ENCODE results near the gene FBXL22.
"Not testable (repeated sequence)": the region's sequence is repeated elsewhere in the genome, so short reads cannot be mapped to it uniquely, and the experiment has no call there.

Gene FBXL22

GRCh38 chr15:63595065-63595464, 2.1 kb upstream of the FBXL22 start:
- no peak for DNase-seq

DNA sequence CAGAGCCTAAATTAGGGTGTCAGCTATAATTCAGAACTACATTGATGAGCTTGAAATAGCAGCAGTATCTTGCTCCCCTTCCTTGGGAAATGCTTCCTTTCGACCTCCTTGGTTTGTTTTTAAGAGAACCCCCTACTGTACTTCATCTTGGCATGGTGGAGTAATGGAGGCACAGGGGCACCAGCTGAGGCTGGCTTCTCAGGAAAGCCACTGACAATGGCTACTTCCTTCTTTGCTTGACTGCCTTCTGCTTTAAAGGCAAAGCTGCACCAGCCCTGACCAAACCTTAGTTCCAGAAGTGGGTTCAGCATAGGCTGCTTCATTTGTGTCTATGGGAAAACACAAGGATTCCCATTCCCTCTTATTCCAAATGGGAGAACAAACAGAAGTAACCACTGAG, 1.5 kb upstream of the FBXL22 start:
- no peak for DNase-seq

- DNase-seq = no peak
These were observed 530 bp upstream of the FBXL22 start for GRCh38 chr15:63596676-63597037.

DNA sequence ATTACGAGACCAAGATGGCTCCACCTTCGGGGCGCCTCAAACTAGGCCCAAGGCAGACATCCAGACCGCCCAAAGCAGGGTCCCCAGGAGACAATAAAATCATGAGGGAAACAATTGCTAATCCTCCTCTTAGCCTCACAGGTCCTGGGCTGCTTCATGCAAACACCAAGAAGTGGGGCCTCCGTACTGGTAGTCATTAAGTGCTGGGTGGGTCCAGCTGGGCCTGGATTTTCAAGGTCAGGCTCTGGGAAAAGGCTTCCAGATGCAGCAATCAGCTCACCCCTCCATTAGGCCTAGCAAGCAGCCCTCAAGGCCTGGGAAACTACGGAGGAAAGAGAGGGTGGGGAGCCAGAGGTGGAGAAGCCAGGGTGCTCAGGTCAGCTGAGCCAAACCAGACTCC, 634 bp downstream of the FBXL22 start:
- no peak for DNase-seq

DNA sequence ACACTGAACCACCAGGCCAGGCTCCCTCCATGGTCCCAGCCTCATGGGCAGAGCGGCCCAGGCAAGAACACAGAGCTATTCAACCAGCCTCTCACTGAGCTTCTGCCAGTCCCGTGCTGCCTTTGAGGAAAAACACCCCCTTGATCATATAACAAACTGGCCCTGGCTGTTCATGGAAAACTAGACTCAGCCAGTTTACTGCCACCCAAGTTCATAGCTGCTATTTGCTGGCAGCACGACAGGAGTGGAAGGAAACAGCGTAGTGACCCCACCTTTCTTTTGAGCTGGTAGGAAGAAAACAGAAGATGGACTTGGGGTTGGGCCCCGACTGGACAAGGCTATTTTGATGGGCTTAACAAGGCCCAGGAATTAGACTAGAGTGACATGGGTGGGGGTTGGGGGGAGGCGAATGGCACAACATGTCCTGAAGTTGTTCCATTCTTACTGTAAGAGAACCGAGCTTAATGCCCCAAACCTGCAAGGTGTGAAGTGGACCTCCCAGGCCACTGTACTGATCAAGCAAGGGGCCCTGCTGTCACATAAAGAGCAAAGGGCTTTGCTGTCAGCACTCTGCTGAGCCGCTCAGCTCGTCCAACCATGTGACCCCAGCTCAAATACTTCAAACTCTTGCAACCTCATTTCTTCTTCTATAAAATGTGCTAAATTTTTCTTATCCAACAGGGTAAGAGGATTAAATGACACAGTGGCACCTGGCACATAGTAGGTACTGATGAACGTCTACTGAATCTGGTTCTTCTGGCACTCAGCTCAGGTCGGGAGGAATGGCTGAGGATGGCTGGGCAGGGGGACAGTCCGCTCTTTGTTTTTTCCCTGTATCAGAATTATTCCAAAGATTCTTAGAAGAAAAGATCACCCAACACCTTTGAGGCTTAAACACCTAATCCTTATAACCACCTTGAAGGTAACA, 1.6 kb downstream of the FBXL22 start:
- no peak for DNase-seq

DNA sequence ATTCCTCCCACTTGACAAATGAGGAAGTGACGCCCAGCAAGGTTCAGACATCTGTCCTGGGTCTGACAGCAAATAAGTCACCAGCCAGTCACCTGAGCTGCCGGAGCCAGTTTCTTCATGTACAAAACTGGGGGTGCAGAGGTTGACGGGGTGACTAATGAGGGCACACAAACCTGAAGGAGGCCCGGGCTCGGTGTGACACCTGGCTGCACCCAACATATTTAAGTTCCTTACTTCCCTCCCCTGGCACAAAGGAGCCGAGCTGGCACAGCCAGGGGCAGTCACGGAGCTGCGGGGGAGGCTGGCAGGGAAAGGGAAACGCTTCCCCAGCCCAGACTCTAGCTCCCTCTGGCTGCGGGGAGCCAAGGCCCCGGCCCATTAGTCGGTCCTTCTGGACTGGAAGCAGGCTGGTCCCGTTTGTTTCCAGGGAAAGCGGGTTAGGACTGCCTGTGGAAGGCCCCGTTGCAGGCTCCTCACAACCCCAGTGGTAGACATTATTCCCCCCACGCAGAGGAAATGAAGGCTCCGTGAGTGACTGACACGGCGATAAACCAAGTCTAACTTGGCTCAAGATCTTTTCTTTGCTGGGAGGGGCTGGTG, 2.3 kb downstream of the FBXL22 start:
- peak; percentile 30 for DNase-seq

- no peak for DNase-seq
These were observed 2.9 kb downstream of the FBXL22 start for GRCh38 chr15:63600001-63600615.

GRCh38 chr15:63600616-63601025, 3.4 kb downstream of the FBXL22 start:
- peak; percentile 85 for DNase-seq

- peak; percentile 32 for DNase-seq
These were observed 4.0 kb downstream of the FBXL22 start for GRCh38 chr15:63601026-63601703.

- no peak for DNase-seq
These were observed 4.6 kb downstream of the FBXL22 start for GRCh38 chr15:63601704-63602185.

DNA sequence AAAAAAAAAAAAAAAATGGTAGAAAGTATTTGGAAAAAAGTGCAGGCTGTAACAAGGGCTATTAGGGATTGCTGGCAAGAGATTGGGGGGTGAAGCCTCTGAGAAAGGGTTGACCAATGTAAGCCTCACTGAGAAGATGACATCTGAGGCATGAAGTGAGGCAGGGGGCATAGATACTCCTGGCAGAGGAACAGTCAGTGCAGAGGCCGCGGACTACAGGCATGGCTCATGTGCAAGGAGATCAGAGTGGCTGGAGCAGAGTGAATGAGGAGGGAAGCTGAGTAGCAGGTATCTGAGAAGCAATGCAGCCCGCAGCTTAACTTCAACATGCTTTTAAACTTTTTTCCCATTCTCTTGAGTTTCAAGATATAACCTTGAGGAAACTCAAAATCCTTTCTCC, 5.4 kb downstream of the FBXL22 start:
- no peak for DNase-seq

DNA sequence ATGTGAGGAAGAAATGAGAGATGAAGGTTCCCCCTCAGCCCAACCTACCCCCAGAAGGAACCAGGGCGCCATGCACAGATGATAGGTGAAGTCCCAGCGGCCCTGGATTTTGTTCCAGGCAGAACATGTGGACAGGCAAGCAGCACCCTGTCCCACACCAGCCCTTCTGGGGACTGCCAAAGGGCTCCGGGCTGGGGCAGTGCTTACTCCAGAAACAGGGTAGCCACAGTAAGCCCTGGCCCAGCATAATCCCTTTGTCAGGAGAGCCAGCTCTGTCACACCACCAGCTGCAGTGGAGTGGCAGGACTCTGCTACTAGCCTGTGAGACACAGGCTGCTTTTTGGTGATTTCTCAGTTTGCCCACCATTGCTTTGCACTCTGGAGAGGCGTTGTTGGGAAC, 6.3 kb downstream of the FBXL22 start:
- DNase-seq = no peak

- no peak for DNase-seq
These were observed 7.1 kb downstream of the FBXL22 start for GRCh38 chr15:63604281-63604680.

- no peak for DNase-seq
These were observed 7.8 kb downstream of the FBXL22 start for GRCh38 chr15:63605036-63605435.

- peak; percentile 36 for DNase-seq
These were observed 8.6 kb downstream of the FBXL22 start for GRCh38 chr15:63605816-63606215.

GRCh38 chr15:63606308-63606707, 9.1 kb downstream of the FBXL22 start:
- DNase-seq = no peak

- no peak for DNase-seq
These were observed 11.8 kb downstream of the FBXL22 start for GRCh38 chr15:63608989-63609388.

GRCh38 chr15:63609448-63609847, 12.3 kb downstream of the FBXL22 start:
- DNase-seq = no peak

DNA sequence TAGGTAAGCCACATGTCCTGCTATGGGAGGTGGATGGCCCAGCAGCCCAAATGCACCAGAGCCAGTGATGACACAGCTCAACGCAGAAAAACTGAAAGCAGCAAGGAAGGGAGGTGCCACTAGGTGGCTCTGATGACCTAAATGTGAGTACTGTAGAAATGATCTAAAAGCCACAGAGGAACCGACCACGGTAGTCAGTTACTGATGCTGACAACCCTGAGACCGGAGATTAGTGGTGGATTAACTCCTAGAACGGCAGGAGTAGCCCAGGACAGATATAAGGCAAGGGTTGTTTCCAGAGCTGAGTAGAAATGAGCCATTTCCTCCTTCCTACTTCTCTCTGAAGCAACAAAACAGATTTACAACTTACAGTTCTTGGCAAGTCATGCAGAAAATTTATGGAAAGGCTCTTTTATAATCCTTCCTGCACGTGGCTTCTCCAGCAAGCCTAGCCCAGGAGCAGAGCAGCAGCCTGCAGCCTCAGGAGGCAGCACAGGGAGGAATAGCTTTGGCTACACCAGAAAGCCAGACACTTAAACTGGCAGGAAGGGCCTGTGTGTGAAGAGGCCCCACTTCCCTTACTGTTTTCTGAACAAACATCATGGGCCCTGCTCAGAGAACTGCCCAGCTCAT, 13.1 kb downstream of the FBXL22 start:
- DNase-seq = peak; percentile 69

DNA sequence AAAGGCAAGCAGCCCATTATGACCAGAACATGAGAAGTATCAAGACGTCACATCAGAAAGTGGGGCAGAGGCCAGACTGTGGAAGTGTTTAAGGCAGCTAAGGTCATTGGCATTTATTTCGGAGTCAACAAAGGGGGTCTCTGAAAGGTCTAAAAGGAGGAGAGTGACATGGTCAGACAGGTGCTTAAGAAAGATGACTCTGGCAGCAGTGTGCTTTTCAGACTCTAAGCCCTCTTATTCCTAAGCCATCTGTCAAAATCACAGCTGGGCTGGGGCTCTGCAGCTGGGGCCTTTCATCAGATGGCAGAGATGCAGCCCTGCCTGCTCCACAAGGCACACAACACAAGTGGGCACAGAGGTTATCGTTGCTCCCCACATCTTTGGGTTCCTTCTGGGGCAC, 14.0 kb downstream of the FBXL22 start:
- DNase-seq = no peak

DNA sequence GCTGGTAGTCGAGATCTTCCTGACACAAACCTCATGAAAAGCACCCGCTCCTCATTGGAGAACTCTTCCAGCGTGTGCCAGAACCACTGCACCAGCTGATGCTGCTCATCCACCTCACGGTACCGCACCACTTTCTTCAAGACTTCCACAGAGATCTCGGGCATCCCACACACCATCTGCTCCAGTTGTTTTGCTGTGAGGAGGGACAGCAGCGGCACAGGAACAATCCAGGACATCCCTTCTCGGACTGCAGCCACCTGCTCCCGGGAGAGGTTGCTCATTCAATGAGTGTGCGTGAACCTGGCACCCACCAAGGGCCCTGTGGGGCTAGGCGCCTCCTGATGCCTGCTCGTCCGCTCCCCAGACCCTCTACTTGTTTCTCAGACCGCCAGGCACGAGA, 15.1 kb downstream of the FBXL22 start:
- DNase-seq = no peak

GRCh38 chr15:63615935-63616334, 18.7 kb downstream of the FBXL22 start:
- DNase-seq = no peak

- not testable (repeated sequence) for DNase-seq
These were observed 20.0 kb downstream of the FBXL22 start for GRCh38 chr15:63617147-63617546.
